Neuron (in vitro differentiated cells): ENCODE measurements around the gene GFAP.

Source experiments
- H2AFZ ChIP-seq: one replicate; pipeline ENCODE4 v1.6.1; 2013; ENCODE audit warnings: low read depth, mild to moderate bottlenecking, inconsistent platforms, low read length, moderate library complexity
- H3K27me3 ChIP-seq: one replicate; pipeline ENCODE4 v1.6.1; 2013; ENCODE audit warnings: low read length; ENCODE audit not compliant: insufficient read depth
- H3K36me3 ChIP-seq: one replicate; pipeline ENCODE4 v1.6.1; 2013; ENCODE audit warnings: low read length; ENCODE audit not compliant: insufficient read depth
- H3K4me1 ChIP-seq: one replicate; pipeline ENCODE4 v1.6.1; 2013; ENCODE audit warnings: low read length; ENCODE audit not compliant: insufficient read depth
- H3K4me3 ChIP-seq: 2 replicates; pipeline ENCODE4 v1.5.1; 2013; ENCODE audit warnings: mild to moderate bottlenecking, low read length, moderate library complexity
- H3K9me3 ChIP-seq: one replicate; pipeline ENCODE4 v1.6.1; 2013; ENCODE audit warnings: low read length

Gene GFAP

DNA sequence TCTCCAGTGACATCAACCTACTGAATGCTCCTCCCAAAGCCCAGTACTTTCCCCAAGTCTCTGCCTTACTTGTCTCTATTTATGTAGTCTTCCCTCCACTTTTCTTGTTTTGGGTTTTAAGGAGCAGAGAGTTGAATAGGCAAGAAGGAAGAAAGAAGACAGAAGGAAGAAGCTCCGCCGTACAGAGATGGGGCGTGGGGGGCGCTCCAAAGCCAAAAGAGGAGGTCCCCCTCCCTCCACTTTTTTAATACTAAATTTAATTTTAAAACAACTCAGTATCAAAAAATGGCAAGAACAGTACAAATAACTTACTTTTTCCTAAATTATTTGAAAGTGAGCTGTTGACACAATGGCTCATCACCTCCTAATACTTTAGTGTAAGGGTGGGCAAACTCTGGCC lies 20.7 kb downstream of the GFAP start:
- Histone ChIP-seq H3K36me3 (peaks cover 34% of the 10 kb centered on the region), H3K9me3 (no peaks in the 10 kb centered on the region), H2AFZ (no peak overlapping the region), H3K4me3 (no peak overlapping the region), H3K4me1 (peaks cover 4% of the 10 kb centered on the region), H3K27me3 (no peaks in the 10 kb centered on the region)

DNA sequence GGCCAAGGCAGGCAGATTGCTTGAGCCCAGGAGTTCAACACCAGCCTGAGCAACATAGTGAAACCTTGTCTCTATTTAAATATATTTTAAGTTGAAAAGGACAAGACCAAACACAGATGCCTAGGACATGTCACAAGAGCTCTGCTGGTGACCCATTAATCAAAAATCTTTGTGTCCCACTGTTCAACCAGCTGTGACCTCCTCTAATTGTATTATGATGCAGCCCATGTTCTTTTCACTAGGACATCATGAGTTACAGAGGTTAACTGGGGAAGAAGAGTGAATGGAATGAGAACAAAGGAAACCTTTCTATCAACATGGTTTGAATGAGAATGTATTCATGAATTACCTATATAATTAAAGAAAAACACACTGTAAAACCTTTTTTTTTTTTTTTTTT lies 23.1 kb downstream of the GFAP start:
- Histone ChIP-seq H3K9me3 (no peaks in the 10 kb centered on the region), H3K27me3 (no peaks in the 10 kb centered on the region), H3K36me3 (peaks cover 52% of the 10 kb centered on the region), H2AFZ (no peak overlapping the region), H3K4me3 (no peak overlapping the region), H3K4me1 (no peaks in the 10 kb centered on the region)

GRCh38 chr17:44889003-44889402 lies 26.3 kb downstream of the GFAP start:
- no peaks in the 10 kb centered on the region for H3K9me3 ChIP-seq
- H3K4me3 ChIP-seq: no peak overlapping the region
- H3K4me1 ChIP-seq: no peaks in the 10 kb centered on the region
- peaks cover 68% of the 10 kb centered on the region for H3K36me3 ChIP-seq
- H3K27me3 ChIP-seq: no peaks in the 10 kb centered on the region
- H2AFZ ChIP-seq: no peak overlapping the region

DNA sequence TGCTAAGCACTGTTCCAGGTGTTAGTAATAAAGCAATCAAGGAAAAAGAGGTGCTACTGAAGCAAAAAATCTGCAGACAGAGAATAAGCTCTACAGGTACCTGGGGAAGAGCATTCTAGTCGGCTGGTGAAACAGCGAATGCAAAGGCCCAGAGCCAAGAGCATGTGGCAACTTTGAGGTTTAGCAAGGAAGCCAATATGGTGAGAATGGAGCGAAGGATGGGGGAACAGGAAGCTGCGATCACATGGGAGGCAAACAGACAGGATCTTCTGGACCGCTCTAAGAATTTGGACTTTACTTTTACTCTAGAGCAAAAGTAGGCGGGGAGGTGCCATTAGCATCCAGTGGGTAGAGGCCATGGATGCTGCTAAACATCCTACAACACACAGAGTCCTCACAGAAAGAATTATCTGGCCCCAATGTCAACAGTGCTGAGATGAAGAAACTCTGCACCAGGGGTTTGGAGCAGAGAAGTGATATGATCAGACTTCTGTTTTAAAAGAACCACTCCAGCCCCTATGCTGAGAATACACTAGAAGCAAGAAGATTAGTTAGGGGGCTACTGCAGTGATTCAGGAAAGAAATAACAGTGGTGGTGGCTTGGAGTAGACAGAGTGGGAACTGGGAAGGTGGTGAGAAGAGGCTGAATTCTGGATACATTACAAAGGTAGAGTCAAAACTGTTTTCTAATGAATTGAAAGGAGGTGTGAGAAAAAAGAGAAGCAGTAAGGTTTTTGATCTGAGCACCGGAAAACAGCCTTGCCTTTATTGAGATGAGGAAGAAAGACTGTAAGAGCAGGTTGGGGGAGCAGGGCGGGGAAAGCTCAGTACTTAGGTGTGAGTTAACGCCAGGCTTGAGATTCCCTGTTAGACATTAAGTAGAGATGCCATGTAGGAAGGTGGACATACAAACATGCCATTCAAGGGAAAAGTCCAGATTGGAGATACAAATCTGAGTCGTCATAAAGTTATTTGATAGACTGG lies 27.0 kb downstream of the GFAP start:
- H3K4me3 ChIP-seq: no peak overlapping the region
- no peaks in the 10 kb centered on the region for H3K27me3 ChIP-seq
- no peaks in the 10 kb centered on the region for H3K4me1 ChIP-seq
- H2AFZ ChIP-seq: no peak overlapping the region
- peaks cover 71% of the 10 kb centered on the region for H3K36me3 ChIP-seq
- no peaks in the 10 kb centered on the region for H3K9me3 ChIP-seq

DNA sequence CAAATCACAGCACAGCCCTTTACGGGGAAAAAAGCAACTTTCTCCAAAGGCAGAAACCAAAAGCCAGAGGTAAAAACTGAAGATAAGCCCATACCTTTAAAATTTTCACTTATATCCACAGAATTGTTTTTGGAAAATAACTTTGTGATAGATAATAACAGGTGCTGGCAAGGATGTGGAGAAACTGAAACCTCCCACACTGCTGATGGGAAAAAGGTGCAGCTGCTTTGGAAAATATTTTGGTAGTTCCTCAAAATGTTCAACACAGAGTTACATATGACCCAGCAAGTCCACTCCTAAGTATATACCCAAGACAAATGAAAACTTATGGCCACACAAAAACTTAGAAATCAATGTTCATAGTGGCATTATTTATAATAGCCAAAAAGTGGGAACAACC lies 28.3 kb downstream of the GFAP start:
- Histone ChIP-seq H3K9me3 (no peaks in the 10 kb centered on the region), H3K36me3 (peaks cover 76% of the 10 kb centered on the region)

DNA sequence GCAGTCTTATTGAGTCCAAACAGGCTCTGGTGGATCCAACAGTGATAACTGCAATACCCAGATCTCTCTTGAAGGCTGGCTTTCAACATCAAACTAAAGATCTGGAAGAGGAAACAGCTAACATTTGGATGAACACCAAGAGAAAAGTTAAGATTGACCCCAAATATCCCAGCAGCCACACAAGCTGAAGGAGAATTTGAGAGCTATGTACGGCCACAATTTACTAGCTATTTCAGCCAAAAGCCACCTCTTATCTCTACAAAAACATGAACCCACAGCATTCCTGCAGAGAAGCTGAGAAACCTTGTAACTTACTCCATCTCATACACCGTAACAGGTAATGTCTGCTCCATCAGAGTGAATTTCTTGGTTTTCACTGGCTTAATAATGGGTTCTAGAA lies 30.4 kb downstream of the GFAP start:
- Histone ChIP-seq H3K4me1 (no peaks in the 10 kb centered on the region), H3K36me3 (peaks cover 83% of the 10 kb centered on the region), H3K27me3 (no peaks in the 10 kb centered on the region), H2AFZ (no peak overlapping the region), H3K9me3 (no peaks in the 10 kb centered on the region), H3K4me3 (no peak overlapping the region)

More for the DNA sequence above, 28.3 kb downstream of the GFAP start:
- Histone ChIP-seq H3K4me3 (no peak overlapping the region), H3K27me3 (no peaks in the 10 kb centered on the region), H2AFZ (no peak overlapping the region), H3K4me1 (no peaks in the 10 kb centered on the region)

- Histone ChIP-seq H3K4me1 (no peaks in the 10 kb centered on the region), H3K27me3 (no peaks in the 10 kb centered on the region), H3K9me3 (no peaks in the 10 kb centered on the region), H3K4me3 (no peak overlapping the region), H2AFZ (no peak overlapping the region), H3K36me3 (peaks cover 84% of the 10 kb centered on the region)
Observed at GRCh38 chr17:44881145-44881544, 34.2 kb downstream of the GFAP start.

DNA sequence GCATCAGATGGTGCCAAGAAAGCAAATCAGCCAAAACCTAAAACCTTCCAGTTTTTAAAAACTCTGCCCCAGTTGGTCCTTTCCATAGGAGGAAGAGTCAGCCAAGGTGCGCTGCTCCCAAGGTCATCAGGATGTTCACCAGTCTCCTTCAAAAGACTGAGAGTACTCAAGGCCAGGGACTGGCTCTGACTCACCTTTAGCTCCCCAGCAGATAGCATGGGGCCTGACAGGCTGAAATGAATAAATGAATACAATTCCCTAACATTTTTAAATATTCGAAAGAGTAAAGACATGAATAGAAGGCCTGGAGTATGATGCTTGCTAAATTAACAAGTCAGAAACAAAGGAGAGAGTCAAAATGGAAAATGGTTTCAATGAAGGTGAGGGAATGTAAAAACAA lies 35.2 kb downstream of the GFAP start:
- H2AFZ ChIP-seq: no peak overlapping the region
- peaks cover 82% of the 10 kb centered on the region for H3K36me3 ChIP-seq
- no peaks in the 10 kb centered on the region for H3K4me1 ChIP-seq
- H3K4me3 ChIP-seq: no peak overlapping the region
- H3K27me3 ChIP-seq: no peaks in the 10 kb centered on the region
- H3K9me3 ChIP-seq: no peaks in the 10 kb centered on the region

DNA sequence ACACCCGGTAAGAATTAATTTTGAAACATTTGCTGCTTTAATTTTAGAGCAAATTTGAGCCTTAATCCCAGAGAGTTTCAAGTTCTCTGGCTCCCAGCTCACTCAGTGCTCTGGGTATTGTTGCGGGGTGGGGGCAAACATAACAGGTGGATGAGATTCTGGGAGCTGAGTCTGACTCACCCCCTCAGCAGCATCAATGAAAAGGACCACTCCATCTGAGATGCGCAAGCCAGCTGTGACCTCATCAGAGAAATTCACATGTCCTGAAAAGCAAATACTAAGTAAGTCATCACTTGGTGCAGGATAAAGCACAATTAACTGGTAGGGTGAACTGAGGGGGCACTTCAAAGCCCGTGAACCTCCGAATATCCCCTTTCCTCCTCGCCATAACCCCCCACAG lies 35.9 kb downstream of the GFAP start:
- Histone ChIP-seq H3K4me1 (no peaks in the 10 kb centered on the region), H2AFZ (no peak overlapping the region), H3K27me3 (no peaks in the 10 kb centered on the region), H3K9me3 (no peaks in the 10 kb centered on the region), H3K4me3 (no peak overlapping the region), H3K36me3 (peaks cover 81% of the 10 kb centered on the region)

DNA sequence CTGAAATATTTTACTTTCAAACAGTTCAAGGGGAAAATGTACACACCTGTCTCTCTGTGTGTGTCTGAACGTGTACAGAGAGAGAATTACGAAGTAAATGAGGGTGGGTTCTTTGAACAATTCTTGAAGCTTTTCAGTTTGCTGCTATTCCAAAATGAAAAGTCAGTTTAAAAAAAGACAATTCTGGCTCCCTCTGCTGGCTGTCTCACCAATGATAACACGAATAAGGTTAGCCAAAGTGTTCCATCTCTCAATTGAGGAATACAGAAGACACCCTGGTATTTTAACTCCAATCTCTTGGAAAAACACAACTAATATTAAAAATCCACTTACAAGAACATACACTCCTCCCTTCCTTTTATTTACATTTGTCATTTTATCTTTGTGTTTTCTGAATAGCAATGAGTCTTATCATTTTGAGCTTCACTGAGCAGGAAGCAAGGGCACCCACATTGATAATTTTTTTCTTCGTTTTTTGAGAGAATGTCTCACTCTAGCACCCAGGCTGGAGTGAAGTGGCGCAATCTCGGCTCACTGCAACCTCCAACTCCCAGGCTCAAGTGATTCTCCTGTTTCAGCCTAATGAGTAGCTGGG lies 36.6 kb downstream of the GFAP start:
- no peaks in the 10 kb centered on the region for H3K27me3 ChIP-seq
- H2AFZ ChIP-seq: no peak overlapping the region
- no peak overlapping the region for H3K4me3 ChIP-seq
- no peaks in the 10 kb centered on the region for H3K9me3 ChIP-seq
- H3K4me1 ChIP-seq: no peaks in the 10 kb centered on the region
- peaks cover 80% of the 10 kb centered on the region for H3K36me3 ChIP-seq

DNA sequence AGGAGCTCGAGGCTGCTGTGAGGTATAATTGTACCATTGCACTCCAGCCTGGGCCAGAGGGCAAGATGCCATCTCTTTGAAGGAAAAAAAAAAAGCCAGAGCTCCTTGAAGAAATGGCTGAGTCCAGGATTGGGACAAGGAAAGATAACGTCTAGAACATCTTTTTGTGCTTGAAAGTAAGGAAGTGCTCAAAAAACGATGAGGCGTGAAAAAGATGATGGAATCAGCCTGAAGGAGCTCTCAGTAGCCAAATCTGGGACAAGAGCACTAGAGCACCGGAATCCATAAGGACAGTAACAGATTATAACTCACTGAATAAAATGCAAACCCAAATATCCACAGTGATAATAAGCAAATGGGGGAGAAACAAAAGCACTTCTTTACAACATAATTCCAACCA lies 38.2 kb downstream of the GFAP start:
- H3K4me1 ChIP-seq: no peaks in the 10 kb centered on the region
- H3K36me3 ChIP-seq: peaks cover 78% of the 10 kb centered on the region
- H3K4me3 ChIP-seq: no peak overlapping the region
- no peaks in the 10 kb centered on the region for H3K9me3 ChIP-seq
- no peaks in the 10 kb centered on the region for H3K27me3 ChIP-seq
- no peak overlapping the region for H2AFZ ChIP-seq

GRCh38 chr17:44875761-44876160 lies 39.5 kb downstream of the GFAP start:
- no peaks in the 10 kb centered on the region for H3K4me1 ChIP-seq
- H3K4me3 ChIP-seq: no peak overlapping the region
- peaks cover 73% of the 10 kb centered on the region for H3K36me3 ChIP-seq
- H2AFZ ChIP-seq: no peak overlapping the region
- H3K9me3 ChIP-seq: no peaks in the 10 kb centered on the region
- no peaks in the 10 kb centered on the region for H3K27me3 ChIP-seq

DNA sequence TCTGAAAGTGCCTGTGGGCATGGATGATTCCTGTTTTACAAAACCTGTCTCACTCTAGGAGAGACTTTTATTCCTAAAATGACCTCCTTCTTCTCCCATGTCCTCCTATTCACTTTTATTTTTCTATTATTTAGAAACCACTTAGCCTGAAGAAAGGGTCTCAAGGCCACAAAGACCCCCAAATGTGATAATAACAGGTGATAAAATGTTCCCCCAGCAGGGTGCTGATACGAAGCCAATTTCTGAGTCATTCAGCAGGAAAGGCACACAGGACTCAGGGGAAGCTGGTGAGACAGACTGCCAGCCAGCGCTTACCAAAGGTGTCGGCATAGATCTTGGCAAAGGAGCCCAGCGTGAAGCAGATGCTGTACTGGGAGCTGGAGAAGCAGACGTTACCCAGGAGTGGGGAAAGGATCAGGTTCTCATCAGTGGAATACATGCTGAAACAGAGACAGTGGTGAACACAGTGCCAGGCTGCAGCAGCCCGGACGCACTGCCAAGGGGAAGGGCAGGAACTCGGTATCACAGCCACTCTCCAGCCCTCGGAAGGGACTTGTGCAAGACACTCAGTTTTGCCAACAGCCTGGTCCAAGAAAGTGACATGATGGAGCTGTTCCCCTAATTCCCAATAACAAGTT lies 43.0 kb downstream of the GFAP start:
- no peaks in the 10 kb centered on the region for H3K27me3 ChIP-seq
- no peak overlapping the region for H2AFZ ChIP-seq
- no peak overlapping the region for H3K4me3 ChIP-seq
- H3K36me3 ChIP-seq: peaks cover 75% of the 10 kb centered on the region
- H3K9me3 ChIP-seq: no peaks in the 10 kb centered on the region
- H3K4me1 ChIP-seq: no peaks in the 10 kb centered on the region
